GM12878 (cell line): ENCODE results near the gene FGF14. TPM values are rescaled to one million over a fixed set of nuclear protein-coding genes. Genes with fewer than 3 reads are reported as not detected.

ENCODE experiments used
- ATAC-seq: fragments of 200-7000 bp; cut with Tn5 transposase; 3 replicates; pipeline ENCODE4 v1.9.1; 2020; ENCODE audit warnings: mild to moderate bottlenecking, moderate library complexity
- BruUV-seq: library from RNA; stranded (reverse); fragments of 400-500 nt; replicated peaks from 2 replicates; lab custom pipeline; 2021; lab: Mats Ljungman, UMichigan
- CTCF ChIA-PET: fragments of 300-600 bp; sonication (Branson Sonifier 250); formaldehyde crosslinking; extraction: SDS; loops from one replicate; lab custom pipeline; 2021; ENCODE audit warnings: inconsistent platforms; lab: Yijun Ruan, JAX
- POLR2A ChIA-PET: fragments of 350-600 bp; formaldehyde crosslinking; extraction: SDS; loops from one replicate; lab custom pipeline; 2021; ENCODE audit warnings: inconsistent platforms; lab: Charles Lee
- RAD21 ChIA-PET: fragments of 300-600 bp; sonication (Branson Sonifier 250); formaldehyde crosslinking; loops from one replicate; lab custom pipeline; 2023; ENCODE audit warnings: antibody characterized with exemption; ENCODE audit not compliant: unreplicated experiment; lab: Charles Lee
- SMC1A ChIA-PET: fragments of 300-600 bp; sonication (Branson Sonifier 250); formaldehyde crosslinking; loops from one replicate; lab custom pipeline; 2023; ENCODE audit not compliant: unreplicated experiment, uncharacterized antibody; lab: Charles Lee
- DNase-seq: peaks from one replicate; pipeline ENCODE4 v3.0.0-alpha.2; 2011; ENCODE audit warnings: low read depth, low spot score
- FAIRE-seq: peaks from 3 replicates; lab custom pipeline; 2011; peaks lifted over from hg19 to GRCh38; lab: Jason Lieb, UNC
- H2AFZ ChIP-seq: 2 replicates; pipeline ENCODE4 v1.6.0; 2011; ENCODE audit warnings: low read depth, low read length, control low read depth; ENCODE audit not compliant: control insufficient read depth
- H3K27ac ChIP-seq: 2 replicates; pipeline ENCODE4 v1.5.1; 2011; ENCODE audit warnings: control low read depth; ENCODE audit not compliant: control insufficient read depth, insufficient read depth
- H3K27me3 ChIP-seq, 2 experiments: replicated peaks in 1 of 2; 2 replicates each; pipeline versions ENCODE4 v1.6.0 to v1.6.1; 2011; ENCODE audit warnings: low read length in 1 of 2; ENCODE audit not compliant: control insufficient read depth in 2 of 2, insufficient read depth in 2 of 2
- H3K36me3 ChIP-seq, 2 experiments: 2 replicates each; pipeline ENCODE4 v1.5.1; 2011; ENCODE audit warnings: low read length in 1 of 2; ENCODE audit not compliant: control insufficient read depth in 2 of 2, insufficient read depth in 2 of 2
- H3K4me1 ChIP-seq: 2 replicates; pipeline ENCODE4 v1.6.1; 2011; ENCODE audit warnings: mild to moderate bottlenecking, low read length, moderate library complexity, mixed read lengths; ENCODE audit not compliant: control insufficient read depth, insufficient read depth
- H3K4me2 ChIP-seq: 2 replicates; pipeline ENCODE4 v1.6.0; 2011; ENCODE audit warnings: control low read depth; ENCODE audit not compliant: control insufficient read depth, insufficient read depth
- H3K4me3 ChIP-seq: fragments of 200-600 bp; sonication (generic); 2 replicates; pipeline ENCODE4 v1.5.1; 2016
- H3K79me2 ChIP-seq: 2 replicates; pipeline ENCODE4 v1.6.0; 2011; ENCODE audit warnings: low read length; ENCODE audit not compliant: control insufficient read depth, insufficient read depth
- H3K9ac ChIP-seq: 2 replicates; pipeline ENCODE4 v1.8.0; 2011; ENCODE audit warnings: low read length, control low read depth, mixed read lengths; ENCODE audit not compliant: control insufficient read depth, insufficient read depth
- H3K9me3 ChIP-seq: replicated peaks from 3 replicates; pipeline ENCODE4 v1.5.1; 2011; ENCODE audit warnings: mild to moderate bottlenecking, low read length; ENCODE audit not compliant: control insufficient read depth, insufficient read depth
- H4K20me1 ChIP-seq: 2 replicates; pipeline ENCODE4 v1.6.0; 2011; ENCODE audit not compliant: control insufficient read depth, insufficient read depth
- BCL3 ChIP-seq: IDR thresholded peaks from 2 replicates; pipeline ENCODE4 v1.6.1; 2011; ENCODE audit warnings: borderline replicate concordance, low read depth, mild to moderate bottlenecking, moderate library complexity, low read length; ENCODE audit not compliant: insufficient read depth, poor library complexity, severe bottlenecking
- FOXM1 ChIP-seq: IDR thresholded peaks from 2 replicates; pipeline ENCODE4 v1.6.1; 2012; ENCODE audit warnings: low read depth, mild to moderate bottlenecking, inconsistent platforms, low read length, moderate library complexity
- IKZF1 ChIP-seq: fragments of 450-650 bp; conservative IDR thresholded peaks from 2 replicates; pipeline ENCODE4 v1.6.1; 2017; ENCODE audit warnings: antibody characterized with exemption, mild to moderate bottlenecking
- MAX ChIP-seq: IDR thresholded peaks from 2 replicates; pipeline ENCODE4 v1.6.1; 2012; ENCODE audit warnings: low read depth, low read length, improper control_type of control experiment
- NFYB ChIP-seq: IDR thresholded peaks from 2 replicates; pipeline ENCODE4 v1.6.1; 2011; ENCODE audit warnings: low read depth, mild to moderate bottlenecking, low read length, improper control_type of control experiment, moderate library complexity; ENCODE audit not compliant: insufficient read depth
- RAD21 ChIP-seq: IDR thresholded peaks from 2 replicates; pipeline ENCODE4 v1.6.1; 2011; ENCODE audit warnings: mild to moderate bottlenecking, low read depth, low read length, moderate library complexity; ENCODE audit not compliant: insufficient read depth
- RFX5 ChIP-seq: IDR thresholded peaks from 2 replicates; pipeline ENCODE4 v1.6.1; 2011; ENCODE audit warnings: low read depth, low read length, improper control_type of control experiment
- TCF12 ChIP-seq: IDR thresholded peaks from 2 replicates; pipeline ENCODE4 v1.6.1; 2011; ENCODE audit warnings: low read depth, mild to moderate bottlenecking, low read length
- ZNF207 ChIP-seq: fragments of 450-650 bp; IDR thresholded peaks from 2 replicates; pipeline ENCODE4 v1.6.1; 2014; ENCODE audit warnings: antibody characterized with exemption, mild to moderate bottlenecking, borderline replicate concordance
- WGBS: methylation state at CpG from one replicate; pipeline ENCODE4 v1.1.6; 2016; ENCODE audit warnings: low lambda C conversion rate; ENCODE audit not compliant: insufficient replicate concordance, insufficient coverage; ENCODE audit errors: missing lambda C conversion rate; 5-methylcytosine and 5-hydroxymethylcytosine counted together
- in situ Hi-C: fragments of 300-500 bp; cut with MboI; formaldehyde crosslinking; loops from 9 replicates; pipeline ENCODE4 v1.14.3; 2018; ENCODE audit warnings: mixed read lengths
- intact Hi-C: fragments of 100-400 bp; cut with micrococcal nuclease; formaldehyde crosslinking; loops from one replicate; pipeline ENCODE4 v1.14.2; 2022; ENCODE audit not compliant: unreplicated experiment
- polyA plus RNA-seq, 11 experiments: library from polyadenylated mRNA; depleted of rRNA in 4 of 11; unstranded in 6 of 11; stranded (reverse) in 5 of 11; fragments of >200 nt; fragmentation: Nextera tagmentation in 4 of 11; fragmentation: Illumina TruSeq in 1 of 11; extraction: Ambion mirVana in 4 of 11; extraction: Trizol in 1 of 11; gene quantifications; 1 replicate in 1 of 11; 2 replicates in 10 of 11; pipeline versions ENCODE4 v1.2.1 to v1.2.3, GENCODE V29; 2011 to 2016; ENCODE audit warnings: inconsistent platforms in 2 of 11, missing spikeins in 2 of 11, low read depth in 1 of 11
- total RNA-seq, 4 experiments: library from RNA; depleted of rRNA in 3 of 4; stranded (reverse); fragments of >200 nt in 3 of 4; fragmentation: Illumina TruSeq in 1 of 4; extraction: Trizol in 1 of 4; gene quantifications; 2 replicates each; pipeline versions ENCODE4 v1.2.1 to v1.2.3, GENCODE V29; 2013 to 2021
- TF ChIP-seq, protein P1 (sequence below): IDR thresholded peaks from 2 replicates; pipeline ENCODE4 v1.6.1; 2012; ENCODE audit warnings: low read length, inconsistent platforms

Gene FGF14
- total and polyA plus RNA-seq, 10 of the 15 experiments (the other 5 are each of a cell fraction or from before 2014, with no cell fraction given): under 0.01 to 0.44 (median 0.04) TPM

GRCh38 chr13:102177431-102177830 is 224.4 kb downstream of the FGF14 start:
- H3K36me3 ChIP-seq: no peaks in the 10 kb centered on the region
- CTCF ChIA-PET: interaction anchor here (1.7 kb wide), 1 partner anchor 379 kb away, joined by 4 read pairs; no protein-coding TSS in a partner anchor
- POLR2A ChIA-PET: no interaction called here
- in situ Hi-C loops (no loop called here), intact Hi-C loops (no loop called here)
- FAIRE-seq (no peak), DNase-seq (no peak), ATAC-seq (no peak)
- H3K79me2 ChIP-seq: no peaks in the 10 kb centered on the region
- H3K9ac ChIP-seq: no peak overlapping the region
- H2AFZ ChIP-seq: no peak overlapping the region
- no peaks in the 10 kb centered on the region for H4K20me1 ChIP-seq
- RAD21 ChIA-PET: interaction anchor here (0.6 kb wide), 1 partner anchor 95 kb away, joined by 3 read pairs; no protein-coding TSS in a partner anchor
- H3K4me2 ChIP-seq: no peak overlapping the region
- no peak overlapping the region for H3K27ac ChIP-seq
- H3K27me3 ChIP-seq: no peaks in the 10 kb centered on the region
- SMC1A ChIA-PET: no interaction called here
- no peak overlapping the region for H3K4me3 ChIP-seq
- no peak for TF ChIP-seq RAD21
- BruUV-seq: no TSS peak
- H3K4me1 ChIP-seq: no peaks in the 10 kb centered on the region
- no peaks in the 10 kb centered on the region for H3K9me3 ChIP-seq

DNA sequence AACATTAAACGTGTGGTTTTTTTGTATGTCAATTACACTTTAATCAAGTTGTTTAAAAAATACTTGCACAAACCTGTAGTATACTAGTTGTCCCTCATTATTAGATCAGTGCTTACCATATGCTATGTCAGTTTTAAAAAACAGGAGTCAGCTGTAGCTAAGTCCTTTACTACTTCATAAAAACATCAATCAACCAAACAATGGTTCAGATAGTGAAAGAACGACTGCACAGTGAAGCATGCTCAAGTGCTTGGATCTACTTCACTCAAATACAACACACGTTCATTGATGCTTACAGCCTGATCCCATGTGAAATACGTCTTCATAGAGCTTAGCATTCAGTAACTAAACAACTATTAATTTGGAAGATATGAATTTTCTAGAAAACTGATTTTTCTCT is 225.0 kb downstream of the FGF14 start:
- ChIA-PET SMC1A (no interaction called here), CTCF (interaction anchor here (1.7 kb wide), 1 partner anchor 379 kb away, joined by 4 read pairs; no protein-coding TSS in a partner anchor), POLR2A (no interaction called here), RAD21 (interaction anchor here (0.6 kb wide), 1 partner anchor 96 kb away, joined by 3 read pairs; no protein-coding TSS in a partner anchor)
- no TSS peak for BruUV-seq
- Histone ChIP-seq H3K9me3 (no peaks in the 10 kb centered on the region), H3K4me3 (no peak overlapping the region), H3K4me2 (no peak overlapping the region), H3K27me3 (no peaks in the 10 kb centered on the region), H3K79me2 (no peaks in the 10 kb centered on the region), H4K20me1 (no peaks in the 10 kb centered on the region), H3K36me3 (no peaks in the 10 kb centered on the region), H3K27ac (no peak overlapping the region), H2AFZ (no peak overlapping the region), H3K4me1 (no peaks in the 10 kb centered on the region), H3K9ac (no peak overlapping the region)
- ATAC-seq (no peak), FAIRE-seq (no peak), DNase-seq (no peak)
- 9% methylated on average over 4 of the region's 4 CpGs for WGBS
- intact Hi-C loops (no loop called here), in situ Hi-C loops (no loop called here)
- TF ChIP-seq NFYB: no peak
- TF ChIP-seq, protein P1, sequence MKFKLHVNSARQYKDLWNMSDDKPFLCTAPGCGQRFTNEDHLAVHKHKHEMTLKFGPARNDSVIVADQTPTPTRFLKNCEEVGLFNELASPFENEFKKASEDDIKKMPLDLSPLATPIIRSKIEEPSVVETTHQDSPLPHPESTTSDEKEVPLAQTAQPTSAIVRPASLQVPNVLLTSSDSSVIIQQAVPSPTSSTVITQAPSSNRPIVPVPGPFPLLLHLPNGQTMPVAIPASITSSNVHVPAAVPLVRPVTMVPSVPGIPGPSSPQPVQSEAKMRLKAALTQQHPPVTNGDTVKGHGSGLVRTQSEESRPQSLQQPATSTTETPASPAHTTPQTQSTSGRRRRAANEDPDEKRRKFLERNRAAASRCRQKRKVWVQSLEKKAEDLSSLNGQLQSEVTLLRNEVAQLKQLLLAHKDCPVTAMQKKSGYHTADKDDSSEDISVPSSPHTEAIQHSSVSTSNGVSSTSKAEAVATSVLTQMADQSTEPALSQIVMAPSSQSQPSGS: no peak
- no peak for TF ChIP-seq FOXM1
- TF ChIP-seq ZNF207: no peak
- no peak for TF ChIP-seq MAX
- no peak for TF ChIP-seq IKZF1
- no peak for TF ChIP-seq BCL3
- no peak for TF ChIP-seq TCF12
- TF ChIP-seq RFX5: no peak
